ENCODE results near the gene SLC8A1.

SLC8A1 gene

GRCh38 chr2:40244675-40245074 is 207.2 kb downstream of the SLC8A1 start:
- Histone ChIP-seq H3K36me3 (ENCODE audit: insufficient read depth, low read length) (no peaks in the 10 kb centered on the region), H3K27me3 (ENCODE audit: insufficient read depth, low read length, poor library complexity, severe bottlenecking) (no peaks in the 10 kb centered on the region), H3K4me2 (ENCODE audit: low read depth, low read length, poor library complexity, severe bottlenecking) (no peak overlapping the region), H3K79me2 (ENCODE audit: insufficient read depth, low read length) (no peaks in the 10 kb centered on the region), H3K9me2 (replicated peaks; ENCODE audit: low read depth, low read length) (no peaks in the 10 kb centered on the region), H3K9ac (ENCODE audit: low read depth, low read length, poor library complexity, severe bottlenecking) (no peak overlapping the region), H3K9me3 (ENCODE audit: insufficient read depth, low read depth, low read length) (no peaks in the 10 kb centered on the region), H3F3A (ENCODE audit: low read depth) (no peaks in the 10 kb centered on the region), H4K20me1 (ENCODE audit: insufficient read depth, low read length, poor library complexity, severe bottlenecking) (no peaks in the 10 kb centered on the region), H3K4me3 (ENCODE audit: low read length, poor library complexity, severe bottlenecking) (no peak overlapping the region), H2AFZ (ENCODE audit: low read length) (peak overlapping the region; percentile 72; the same call in 1 of the 2 replicates), H3K4me1 (ENCODE audit: insufficient read depth, low read length, poor library complexity, severe bottlenecking) (no peaks in the 10 kb centered on the region)
- TF ChIP-seq EZH2phosphoT487 (IDR thresholded peaks at IDR 0.05; ENCODE audit: borderline replicate concordance) (no peak), CTCF (conservative IDR thresholded peaks at IDR 0.05; ENCODE audit: low read length) (peak; percentile 71)

GRCh38 chr2:40244251-40244650 is 207.6 kb downstream of the SLC8A1 start:
- Histone ChIP-seq H4K20me1 (ENCODE audit: insufficient read depth, low read length, poor library complexity, severe bottlenecking) (no peaks in the 10 kb centered on the region), H3K9me2 (replicated peaks; ENCODE audit: low read depth, low read length) (no peaks in the 10 kb centered on the region), H3K4me1 (ENCODE audit: insufficient read depth, low read length, poor library complexity, severe bottlenecking) (no peaks in the 10 kb centered on the region), H3K79me2 (ENCODE audit: insufficient read depth, low read length) (no peaks in the 10 kb centered on the region), H3K9ac (ENCODE audit: low read depth, low read length, poor library complexity, severe bottlenecking) (no peak overlapping the region), H2AFZ (ENCODE audit: low read length) (no peak overlapping the region), H3F3A (ENCODE audit: low read depth) (no peaks in the 10 kb centered on the region), H3K36me3 (ENCODE audit: insufficient read depth, low read length) (no peaks in the 10 kb centered on the region), H3K4me2 (ENCODE audit: low read depth, low read length, poor library complexity, severe bottlenecking) (no peak overlapping the region), H3K27me3 (ENCODE audit: insufficient read depth, low read length, poor library complexity, severe bottlenecking) (no peaks in the 10 kb centered on the region), H3K9me3 (ENCODE audit: insufficient read depth, low read depth, low read length) (no peaks in the 10 kb centered on the region), H3K4me3 (ENCODE audit: low read length, poor library complexity, severe bottlenecking) (no peak overlapping the region)
- TF ChIP-seq EZH2phosphoT487 (IDR thresholded peaks at IDR 0.05; ENCODE audit: borderline replicate concordance), result no peak
- no peak for TF ChIP-seq CTCF (conservative IDR thresholded peaks at IDR 0.05; ENCODE audit: low read length)

DNA sequence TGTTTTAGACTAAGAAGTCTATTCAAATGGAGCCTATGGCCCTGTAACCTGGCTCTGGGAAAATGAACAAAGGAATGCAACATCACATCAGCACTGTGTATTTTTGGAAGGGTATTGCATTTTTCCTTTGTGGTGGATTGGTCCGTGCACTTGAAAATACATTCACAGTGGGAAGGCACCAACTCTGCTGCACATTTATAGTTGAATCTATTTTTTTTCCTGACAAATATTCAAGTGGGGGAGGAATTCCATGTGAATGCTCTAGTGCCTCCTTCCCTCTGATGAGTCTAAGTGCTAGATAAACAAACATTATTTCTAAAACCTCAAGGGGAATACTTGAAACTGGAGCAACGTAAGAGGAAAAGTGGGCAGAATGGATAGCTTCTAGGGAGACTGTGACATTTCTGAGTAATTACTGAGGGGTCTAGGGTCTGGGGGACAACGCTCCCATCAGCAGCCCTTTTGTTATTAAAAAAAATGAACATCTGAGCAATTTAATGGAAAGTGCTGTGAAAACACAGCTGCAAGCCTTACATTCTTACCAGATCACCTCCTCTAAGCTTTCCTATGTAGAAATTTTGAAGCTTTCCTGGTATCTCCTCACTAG is 208.2 kb downstream of the SLC8A1 start:
- Histone ChIP-seq H3K36me3 (ENCODE audit: insufficient read depth, low read length) (no peaks in the 10 kb centered on the region), H4K20me1 (ENCODE audit: insufficient read depth, low read length, poor library complexity, severe bottlenecking) (no peaks in the 10 kb centered on the region), H3K9ac (ENCODE audit: low read depth, low read length, poor library complexity, severe bottlenecking) (no peak overlapping the region), H3K4me1 (ENCODE audit: insufficient read depth, low read length, poor library complexity, severe bottlenecking) (no peaks in the 10 kb centered on the region), H3F3A (ENCODE audit: low read depth) (no peaks in the 10 kb centered on the region), H3K4me3 (ENCODE audit: low read length, poor library complexity, severe bottlenecking) (no peak overlapping the region), H3K4me2 (ENCODE audit: low read depth, low read length, poor library complexity, severe bottlenecking) (no peak overlapping the region), H3K79me2 (ENCODE audit: insufficient read depth, low read length) (no peaks in the 10 kb centered on the region), H3K27me3 (ENCODE audit: insufficient read depth, low read length, poor library complexity, severe bottlenecking) (no peaks in the 10 kb centered on the region), H3K9me2 (replicated peaks; ENCODE audit: low read depth, low read length) (no peaks in the 10 kb centered on the region), H3K9me3 (ENCODE audit: insufficient read depth, low read depth, low read length) (no peaks in the 10 kb centered on the region), H2AFZ (ENCODE audit: low read length) (no peak overlapping the region)
- no peak for TF ChIP-seq EZH2phosphoT487 (IDR thresholded peaks at IDR 0.05; ENCODE audit: borderline replicate concordance)
- no peak for TF ChIP-seq CTCF (conservative IDR thresholded peaks at IDR 0.05; ENCODE audit: low read length)
